ENCODE results near the gene PLXNB1. TPM values are rescaled to one million over a fixed set of nuclear protein-coding genes. Genes with fewer than 3 reads are reported as not detected.

PLXNB1 gene
- total and polyA plus RNA-seq, 2 of the 13 experiments (the other 11 are each of a cell fraction or from before 2014, with no cell fraction given): 86.0 to 143 TPM

DNA sequence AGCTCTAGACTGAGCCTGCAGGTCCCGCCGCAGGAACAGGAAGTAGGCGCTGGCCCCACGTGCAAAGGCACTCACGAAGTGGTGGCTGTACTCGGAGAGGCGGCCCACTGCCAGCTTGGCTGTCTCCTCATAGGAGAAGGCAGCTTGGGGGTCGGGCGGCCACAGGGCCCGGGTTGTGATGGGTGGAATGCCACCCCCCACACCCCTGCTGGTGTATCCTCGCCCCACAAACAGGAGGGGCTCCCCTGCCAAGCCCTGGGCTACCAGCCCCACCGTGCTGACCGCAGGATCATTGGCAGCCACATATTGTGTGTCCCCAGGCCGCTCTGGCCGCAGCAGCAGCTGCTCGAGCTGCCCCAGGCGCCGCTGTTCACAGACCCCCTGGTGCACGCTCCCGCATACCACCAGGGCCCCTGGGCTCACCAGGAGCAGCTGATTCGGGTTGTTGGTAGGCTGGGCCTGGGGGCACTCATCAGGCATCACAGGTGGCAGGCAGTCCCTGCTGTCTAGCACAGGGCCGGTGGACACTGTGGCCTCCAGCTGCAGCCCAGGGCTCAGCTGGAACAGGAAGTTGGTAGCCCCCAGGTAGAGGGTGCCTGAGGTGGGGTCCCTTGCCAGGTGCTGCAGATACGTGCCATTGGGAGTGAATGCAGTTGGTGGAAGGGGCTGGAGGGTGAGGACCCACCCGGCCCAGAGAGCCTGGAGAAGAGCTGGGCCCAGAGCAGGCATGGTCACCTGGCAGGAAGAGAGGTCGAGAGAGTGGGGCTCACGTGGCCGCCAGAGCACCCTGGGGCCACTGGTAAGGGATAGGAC, 5.8 kb downstream of the PLXNB1 start (continued):
- TF ChIP-seq ATAD3A (CRISPR knock-in tag; IDR thresholded peaks at IDR 0.05): no peak
- TF ChIP-seq GABPB1 (CRISPR knock-in tag; IDR thresholded peaks at IDR 0.05): peak; percentile 8; the same call in 1 of the 2 replicates
- no peak for TF ChIP-seq ZKSCAN1 (IDR thresholded peaks at IDR 0.05; ENCODE audit: low read length)
- TF ChIP-seq AGO2 (optimal IDR thresholded peaks at IDR 0.05; ENCODE audit: low read depth, low read length): peak; percentile 93
- TF ChIP-seq NR3C1 (CRISPR knock-in tag; IDR thresholded peaks at IDR 0.05): no peak
- TF ChIP-seq HHEX (CRISPR knock-in tag; IDR thresholded peaks at IDR 0.05): no peak
- TF ChIP-seq ZFYVE20 (CRISPR knock-in tag; IDR thresholded peaks at IDR 0.05; ENCODE audit: borderline replicate concordance, low read depth): no peak
- TF ChIP-seq HDAC2 (CRISPR knock-in tag; IDR thresholded peaks at IDR 0.05): no peak
- TF ChIP-seq ATF7 (IDR thresholded peaks at IDR 0.05): no peak
- no peak for TF ChIP-seq ATF7 (CRISPR knock-in tag; IDR thresholded peaks at IDR 0.05)
- TF ChIP-seq ZNF3 (CRISPR knock-in tag; IDR thresholded peaks at IDR 0.05): no peak
- no peak for TF ChIP-seq ZNF547 (CRISPR knock-in tag; IDR thresholded peaks at IDR 0.05)
- no peak for TF ChIP-seq MYC (CRISPR knock-in tag; IDR thresholded peaks at IDR 0.05; ENCODE audit: borderline replicate concordance)
- TF ChIP-seq ZNF713 (CRISPR knock-in tag; IDR thresholded peaks at IDR 0.05): no peak
- TF ChIP-seq ZNF24 (IDR thresholded peaks at IDR 0.05): no peak
- TF ChIP-seq SYNCRIP (IDR thresholded peaks at IDR 0.05; ENCODE audit: insufficient read depth, low read depth, low read length): no peak
- no peak for TF ChIP-seq MIXL1 (CRISPR knock-in tag; IDR thresholded peaks at IDR 0.05)
- TF ChIP-seq ZNF251 (CRISPR knock-in tag; IDR thresholded peaks at IDR 0.05): no peak
- no peak for TF ChIP-seq PCBP1 (IDR thresholded peaks at IDR 0.05; ENCODE audit: borderline replicate concordance, low read depth, low read length)
- 0 out of 2 replicates have a peak, but pooled peaks have one; percentile 21 for TF ChIP-seq ZNF687 (CRISPR knock-in tag; IDR thresholded peaks at IDR 0.05)
- TF ChIP-seq ZMYM4 (CRISPR knock-in tag; IDR thresholded peaks at IDR 0.05): no peak
- no peak for TF ChIP-seq DZIP1 (CRISPR knock-in tag; IDR thresholded peaks at IDR 0.05)
- TF ChIP-seq ZNF225 (CRISPR knock-in tag; IDR thresholded peaks at IDR 0.05): no peak
- TF ChIP-seq KMT2A (CRISPR knock-in tag; IDR thresholded peaks at IDR 0.05): no peak
- TF ChIP-seq THYN1 (CRISPR knock-in tag; IDR thresholded peaks at IDR 0.05; ENCODE audit: borderline replicate concordance, low read depth): no peak
- no peak for TF ChIP-seq ZNF781 (CRISPR knock-in tag; IDR thresholded peaks at IDR 0.05; ENCODE audit: borderline replicate concordance, not compliant biosample characterization)
- no peak for TF ChIP-seq RFXANK (CRISPR knock-in tag; IDR thresholded peaks at IDR 0.05)

All from HepG2 (cell line).